Measurements from ENCODE around the gene PCNX3.

- TF ChIP-seq CTCF (IDR thresholded peaks at IDR 0.05) = no peak
- no peak for TF ChIP-seq POLR2A (IDR thresholded peaks at IDR 0.05)
Measured at GRCh38 chr11:65575568-65576231, 39.9 kb upstream of the PCNX3 start, which contains the start of gene EHBP1L1.
